Endothelial cell of umbilical vein (primary cell): ENCODE measurements around the gene KIF24. TPM values are rescaled to one million over a fixed set of nuclear protein-coding genes. Genes with fewer than 3 reads are reported as not detected.

Source experiments
- BruUV-seq: library from RNA; stranded (reverse); fragments of 400-500 nt; replicated peaks from 2 replicates; lab custom pipeline; 2021; lab: Mats Ljungman, UMichigan
- CTCF ChIA-PET: fragments of 300-600, 350-600 bp; sonication (Branson Sonifier 250); formaldehyde crosslinking; loops from one replicate; lab custom pipeline; 2021; ENCODE audit warnings: antibody characterized with exemption, inconsistent platforms; lab: Charles Lee
- POLR2A ChIA-PET: fragments of 300-600, 350-600 bp; sonication (Branson Sonifier 250); formaldehyde crosslinking; loops from one replicate; lab custom pipeline; 2021; ENCODE audit warnings: antibody characterized with exemption, inconsistent platforms; lab: Charles Lee
- DNase-seq: peaks from one replicate; pipeline ENCODE4 v3.0.0-alpha.2; 2011; ENCODE audit warnings: low read depth, low spot score
- FAIRE-seq: peaks from 2 replicates; lab custom pipeline; 2011; peaks lifted over from hg19 to GRCh38; lab: Jason Lieb, UNC
- H2AFZ ChIP-seq: 2 replicates; pipeline ENCODE4 v1.6.0; 2012; ENCODE audit warnings: low read depth, low read length, control low read depth, inconsistent platforms
- H3K27ac ChIP-seq: 2 replicates; pipeline ENCODE4 v1.5.1; 2011; ENCODE audit warnings: low read depth, mild to moderate bottlenecking, control low read depth, low read length, moderate library complexity; ENCODE audit not compliant: insufficient read depth
- H3K27me3 ChIP-seq, 2 experiments: 2 replicates each; pipeline versions ENCODE4 v1.6.0 to v1.6.1; 2011; ENCODE audit warnings: low read length in 2 of 2, mixed read lengths in 1 of 2; ENCODE audit not compliant: control insufficient read depth in 2 of 2, insufficient read depth in 2 of 2
- H3K36me3 ChIP-seq, 2 experiments: 2 replicates in 1 of 2; 3 replicates in 1 of 2; pipeline ENCODE4 v1.5.1; 2011; ENCODE audit warnings: low read length in 2 of 2, mild to moderate bottlenecking in 1 of 2, moderate library complexity in 1 of 2; ENCODE audit not compliant: control insufficient read depth in 2 of 2, insufficient read depth in 2 of 2; ENCODE audit errors: extremely low read depth in 1 of 2
- H3K4me1 ChIP-seq: 3 replicates; pipeline ENCODE4 v1.5.1; 2011; ENCODE audit warnings: mild to moderate bottlenecking, low read length; ENCODE audit not compliant: control insufficient read depth, insufficient read depth; ENCODE audit errors: extremely low read depth
- H3K4me2 ChIP-seq: 2 replicates; pipeline ENCODE4 v1.6.1; 2011; ENCODE audit warnings: low read length, control low read depth, mixed read lengths; ENCODE audit not compliant: insufficient read depth
- H3K4me3 ChIP-seq, 3 experiments: fragments of 200-600 bp in 1 of 3; sonication (generic), shearing (Covaris generic) in 1 of 3; replicated peaks in 1 of 3; 2 replicates each; pipeline ENCODE4 v1.5.1; 2011 to 2016; ENCODE audit warnings: control low read depth in 3 of 3, low read length in 3 of 3, mild to moderate bottlenecking in 2 of 3, inconsistent platforms in 1 of 3, low read depth in 1 of 3, moderate library complexity in 1 of 3; ENCODE audit not compliant: insufficient read depth in 1 of 3
- H3K79me2 ChIP-seq: 2 replicates; pipeline ENCODE4 v1.6.0; 2012; ENCODE audit warnings: low read length, inconsistent platforms; ENCODE audit not compliant: control insufficient read depth, insufficient read depth
- H3K9ac ChIP-seq: replicated peaks from 2 replicates; pipeline ENCODE3; 2011; ENCODE audit warnings: low read length, control low read depth; ENCODE audit not compliant: insufficient read depth; ENCODE audit errors: extremely low read depth
- H3K9me1 ChIP-seq: replicated peaks from 3 replicates; pipeline ENCODE4 v1.6.0; 2011; ENCODE audit warnings: mild to moderate bottlenecking, low read length; ENCODE audit not compliant: control insufficient read depth, insufficient read depth; ENCODE audit errors: extremely low read depth
- H3K9me3 ChIP-seq: replicated peaks from 2 replicates; pipeline ENCODE4 v1.5.1; 2012; ENCODE audit warnings: low read length, inconsistent platforms; ENCODE audit not compliant: control insufficient read depth, insufficient read depth
- H4K20me1 ChIP-seq: replicated peaks from 2 replicates; pipeline ENCODE3; 2011; ENCODE audit warnings: mild to moderate bottlenecking, low read length; ENCODE audit not compliant: control insufficient read depth, insufficient read depth; ENCODE audit errors: extremely low read depth
- EZH2 ChIP-seq: IDR thresholded peaks from 2 replicates; pipeline ENCODE4 v1.6.1; 2012; ENCODE audit warnings: borderline replicate concordance, low read depth, mild to moderate bottlenecking, moderate library complexity, low read length, inconsistent platforms; ENCODE audit not compliant: severe bottlenecking
- FOS ChIP-seq: IDR thresholded peaks from 2 replicates; pipeline ENCODE4 v1.6.1; 2011; ENCODE audit warnings: mild to moderate bottlenecking, low read length, moderate library complexity, borderline replicate concordance; ENCODE audit not compliant: insufficient read depth
- GATA2 ChIP-seq: IDR thresholded peaks from 2 replicates; pipeline ENCODE4 v1.7.0; 2011; ENCODE audit warnings: low read depth, mild to moderate bottlenecking, moderate library complexity, mixed read lengths, low read length; ENCODE audit not compliant: insufficient read length, insufficient read depth
- JUN ChIP-seq: IDR thresholded peaks from 2 replicates; pipeline ENCODE4 v1.6.1; 2011; ENCODE audit warnings: borderline replicate concordance, low read depth; ENCODE audit not compliant: insufficient read length, insufficient read depth
- MYC ChIP-seq: IDR thresholded peaks from one replicate; pipeline ENCODE4 v1.6.1; 2011; ENCODE audit warnings: mild to moderate bottlenecking, low read depth, low read length
- POLR2A ChIP-seq: IDR thresholded peaks from 2 replicates; pipeline ENCODE4 v1.6.1; 2012; ENCODE audit warnings: low read depth, mild to moderate bottlenecking, control low read depth, low read length
- POLR2AphosphoS5 ChIP-seq: IDR thresholded peaks from 2 replicates; pipeline ENCODE4 v1.6.1; 2012; ENCODE audit warnings: low read depth, mild to moderate bottlenecking, control low read depth, low read length, moderate library complexity; ENCODE audit not compliant: insufficient read depth
- dilution Hi-C: fragments of 300-500 bp; cut with MboI; formaldehyde crosslinking; loops from one replicate; pipeline ENCODE4 v1.15.0; 2019; ENCODE audit warnings: low sequenced_read_pairs; ENCODE audit not compliant: extremely low pct_ligation_motif_present
- intact Hi-C: fragments of 100-400 bp; cut with micrococcal nuclease; formaldehyde crosslinking; loops from one replicate; pipeline ENCODE4 v1.10.0; 2022
- polyA plus RNA-seq, 4 experiments: library from polyadenylated mRNA; depleted of rRNA in 3 of 4; stranded (reverse) in 3 of 4; unstranded in 1 of 4; fragments of >200 nt; gene quantifications; 2 replicates each; pipeline versions ENCODE4 v1.2.1 to v1.2.3, GENCODE V29; 2011 to 2012; ENCODE audit warnings: missing spikeins in 1 of 4
- total RNA-seq: library from RNA; stranded (reverse); gene quantifications from 2 replicates; pipeline ENCODE4 v1.2.3, GENCODE V29; 2021
- TF ChIP-seq, protein P1 (sequence below), 2 donors: IDR thresholded peaks; 1 replicate in 1 of 2; 2 replicates in 1 of 2; pipeline ENCODE4 v1.5.1; 2011; ENCODE audit warnings: low read length in 2 of 2, mild to moderate bottlenecking in 2 of 2, moderate library complexity in 2 of 2, control low read depth in 1 of 2, inconsistent platforms in 1 of 2, low read depth in 1 of 2; ENCODE audit not compliant: insufficient read depth in 1 of 2; ENCODE audit errors: extremely low read depth in 1 of 2
- TF ChIP-seq, protein P2 (sequence below): IDR thresholded peaks from 2 replicates; pipeline ENCODE4 v1.6.1; 2011; ENCODE audit not compliant: insufficient read depth, insufficient read length

Gene KIF24
- total and polyA plus RNA-seq, 2 donors (not counting 3 experiments of a cell fraction or from before 2014, with no cell fraction given), result 2.1 to 4.8 TPM

DNA sequence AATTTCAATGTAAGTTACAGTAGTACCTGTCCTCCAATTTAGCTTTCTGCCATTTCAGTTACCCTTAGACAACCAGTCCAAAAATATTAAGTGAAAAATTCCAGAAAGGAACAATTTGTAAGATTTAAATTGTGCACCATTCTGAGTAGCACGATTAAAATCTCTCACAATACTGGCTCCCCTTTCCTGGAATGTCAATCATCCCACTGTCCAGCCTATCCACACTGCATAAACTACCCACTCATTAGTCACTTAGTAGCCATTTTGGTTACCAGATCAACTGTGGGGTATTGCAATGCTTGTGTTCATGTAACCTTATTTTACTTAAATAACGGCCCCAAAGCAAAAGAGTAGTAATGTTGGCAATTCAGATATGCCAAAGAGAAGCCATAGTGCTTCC, 11.6 kb downstream of the KIF24 start:
- no peak overlapping the region for H3K9ac ChIP-seq
- ChIA-PET CTCF (no interaction called here), POLR2A (no interaction called here)
- no peak for TF ChIP-seq MYC
- TF ChIP-seq GATA2, result no peak
- no peak for TF ChIP-seq POLR2AphosphoS5
- TF ChIP-seq FOS, result no peak
- no peak for TF ChIP-seq JUN
- no peak for TF ChIP-seq POLR2A
- no peak for TF ChIP-seq EZH2
- TF ChIP-seq, protein P1, sequence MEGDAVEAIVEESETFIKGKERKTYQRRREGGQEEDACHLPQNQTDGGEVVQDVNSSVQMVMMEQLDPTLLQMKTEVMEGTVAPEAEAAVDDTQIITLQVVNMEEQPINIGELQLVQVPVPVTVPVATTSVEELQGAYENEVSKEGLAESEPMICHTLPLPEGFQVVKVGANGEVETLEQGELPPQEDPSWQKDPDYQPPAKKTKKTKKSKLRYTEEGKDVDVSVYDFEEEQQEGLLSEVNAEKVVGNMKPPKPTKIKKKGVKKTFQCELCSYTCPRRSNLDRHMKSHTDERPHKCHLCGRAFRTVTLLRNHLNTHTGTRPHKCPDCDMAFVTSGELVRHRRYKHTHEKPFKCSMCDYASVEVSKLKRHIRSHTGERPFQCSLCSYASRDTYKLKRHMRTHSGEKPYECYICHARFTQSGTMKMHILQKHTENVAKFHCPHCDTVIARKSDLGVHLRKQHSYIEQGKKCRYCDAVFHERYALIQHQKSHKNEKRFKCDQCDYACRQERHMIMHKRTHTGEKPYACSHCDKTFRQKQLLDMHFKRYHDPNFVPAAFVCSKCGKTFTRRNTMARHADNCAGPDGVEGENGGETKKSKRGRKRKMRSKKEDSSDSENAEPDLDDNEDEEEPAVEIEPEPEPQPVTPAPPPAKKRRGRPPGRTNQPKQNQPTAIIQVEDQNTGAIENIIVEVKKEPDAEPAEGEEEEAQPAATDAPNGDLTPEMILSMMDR (IDR thresholded peaks at IDR 0.05; ENCODE audit: extremely low read depth in 1 of 2, insufficient read depth in 1 of 2, low read depth in 1 of 2, low read length in 2 of 2), result no peak
- TF ChIP-seq, protein P2, sequence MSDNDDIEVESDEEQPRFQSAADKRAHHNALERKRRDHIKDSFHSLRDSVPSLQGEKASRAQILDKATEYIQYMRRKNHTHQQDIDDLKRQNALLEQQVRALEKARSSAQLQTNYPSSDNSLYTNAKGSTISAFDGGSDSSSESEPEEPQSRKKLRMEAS, result no peak
- dilution Hi-C loops (no loop called here), intact Hi-C loops (no loop called here)
- no peaks in the 10 kb centered on the region for H3K27me3 ChIP-seq
- H3K4me3 ChIP-seq, result no peak overlapping the region
- H3K36me3 ChIP-seq, result no peaks in the 10 kb centered on the region
- FAIRE-seq (no peak), DNase-seq (no peak)
- no peaks in the 10 kb centered on the region for H3K9me1 ChIP-seq
- H3K9me3 ChIP-seq, result no peaks in the 10 kb centered on the region
- no TSS peak for BruUV-seq
- H3K4me1 ChIP-seq, result no peaks in the 10 kb centered on the region
- no peak overlapping the region for H3K27ac ChIP-seq
- H3K4me2 ChIP-seq, result no peak overlapping the region
- H3K79me2 ChIP-seq, result peaks cover 4% of the 10 kb centered on the region
- no peak overlapping the region for H2AFZ ChIP-seq
- H4K20me1 ChIP-seq, result no peaks in the 10 kb centered on the region
